ENCODE results near the gene TINCR.
A peak's percentile ranks its signal among the peaks of the same experiment; 100 is the strongest.
"Not testable (repeated sequence)": the region's sequence is repeated elsewhere in the genome, so short reads cannot be mapped to it uniquely, and the experiment has no call there.

The TINCR gene

GRCh38 chr19:5567360-5567969, at the start of gene TINCR:
TSS of gene TINCR (minus strand) at chr19:5567953.
- DNase-seq, result no peak

GRCh38 chr19:5617080-5617479, 49.3 kb upstream of the TINCR start:
- no peak for DNase-seq

- peak; percentile 44 for DNase-seq
These were observed 48.1 kb upstream of the TINCR start for GRCh38 chr19:5615756-5616327.

GRCh38 chr19:5612891-5613865, 45.4 kb upstream of the TINCR start:
- DNase-seq, result no peak

GRCh38 chr19:5609881-5610448, 42.2 kb upstream of the TINCR start:
- DNase-seq, result no peak

GRCh38 chr19:5608766-5609165, 41.0 kb upstream of the TINCR start:
- not testable (repeated sequence) for DNase-seq

GRCh38 chr19:5608291-5608690, 40.5 kb upstream of the TINCR start:
- DNase-seq, result no peak

- no peak for DNase-seq
These were observed 39.8 kb upstream of the TINCR start for GRCh38 chr19:5607318-5608275.

GRCh38 chr19:5605362-5605761, 37.6 kb upstream of the TINCR start:
- no peak for DNase-seq

- no peak for DNase-seq
These were observed 35.9 kb upstream of the TINCR start for GRCh38 chr19:5603626-5604025.

- DNase-seq, result no peak
These were observed 33.0 kb upstream of the TINCR start for GRCh38 chr19:5600797-5601196.

GRCh38 chr19:5595745-5596144, 28.0 kb upstream of the TINCR start:
- DNase-seq, result no peak

GRCh38 chr19:5595129-5595528, 27.4 kb upstream of the TINCR start:
- no peak for DNase-seq

- no peak for DNase-seq
These were observed 26.8 kb upstream of the TINCR start for GRCh38 chr19:5594521-5594950.

GRCh38 chr19:5593343-5594255, 25.8 kb upstream of the TINCR start:
- no peak for DNase-seq

- no peak for DNase-seq
These were observed 25.0 kb upstream of the TINCR start for GRCh38 chr19:5592531-5593342.

GRCh38 chr19:5591476-5591875, 23.7 kb upstream of the TINCR start:
- no peak for DNase-seq

- DNase-seq, result no peak
These were observed 23.1 kb upstream of the TINCR start for GRCh38 chr19:5590865-5591154.

- no peak for DNase-seq
These were observed 22.6 kb upstream of the TINCR start for GRCh38 chr19:5590151-5590864.
